RWPE1 (cell line): ENCODE measurements around the gene PARP1.

Experiments
- CTCF ChIA-PET: fragments of 350-600 bp; sonication (Branson Sonifier 250); formaldehyde crosslinking; extraction: SDS; loops from one replicate; lab custom pipeline; 2021; lab: Yijun Ruan, JAX
- POLR2A ChIA-PET: fragments of 400-600 bp; formaldehyde crosslinking; extraction: SDS; loops from one replicate; lab custom pipeline; 2020; ENCODE audit warnings: antibody characterized with exemption; ENCODE audit not compliant: low non-redundant PET; lab: Yijun Ruan, JAX
- DNase-seq: peaks from one replicate; pipeline ENCODE4 v3.0.0; 2012; ENCODE audit warnings: low spot score
- H3K27ac ChIP-seq: fragments of 450-650 bp; 2 replicates; pipeline ENCODE4 v1.5.1; 2017
- TF ChIP-seq, protein P1 (sequence below): fragments of 450-650 bp; conservative IDR thresholded peaks from 2 replicates; pipeline ENCODE4 v1.5.1; 2017; ENCODE audit warnings: low read depth, mild to moderate bottlenecking

PARP1 gene

DNA sequence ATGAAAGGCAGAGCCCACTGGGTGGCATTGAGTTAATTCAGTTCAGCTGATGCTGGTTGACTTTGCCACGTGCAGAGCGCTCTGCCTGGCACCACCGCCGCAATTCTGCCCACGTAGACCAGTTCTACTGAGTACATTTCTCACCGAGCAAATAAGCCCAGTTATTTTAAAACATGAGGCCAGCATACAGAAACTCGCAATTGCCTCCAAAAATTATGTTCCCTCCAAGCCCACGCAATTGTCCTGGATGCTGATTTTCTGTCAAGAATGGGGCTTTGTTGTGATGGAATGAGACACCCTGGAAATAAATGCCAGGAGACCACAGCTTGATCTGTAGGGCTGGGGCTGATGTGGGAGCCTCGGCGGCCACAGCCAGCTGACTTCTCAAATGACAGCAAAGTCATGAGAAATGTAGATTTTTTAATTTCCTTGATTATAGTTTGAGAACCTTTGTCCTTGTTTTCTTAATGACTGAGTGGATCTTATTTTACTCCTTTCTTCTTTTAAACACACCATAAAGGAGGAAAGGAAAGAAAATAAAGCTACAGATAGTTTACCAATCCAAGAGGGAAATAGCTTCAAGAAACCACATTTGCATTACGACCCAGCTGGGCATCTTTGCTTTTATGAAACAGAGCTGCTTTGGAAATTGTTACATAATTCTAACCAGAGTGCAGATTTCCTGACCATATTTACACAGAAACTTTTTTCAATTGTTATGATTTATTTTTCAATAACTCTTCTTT, 11.6 kb upstream of the PARP1 start:
- TF ChIP-seq, protein P1, sequence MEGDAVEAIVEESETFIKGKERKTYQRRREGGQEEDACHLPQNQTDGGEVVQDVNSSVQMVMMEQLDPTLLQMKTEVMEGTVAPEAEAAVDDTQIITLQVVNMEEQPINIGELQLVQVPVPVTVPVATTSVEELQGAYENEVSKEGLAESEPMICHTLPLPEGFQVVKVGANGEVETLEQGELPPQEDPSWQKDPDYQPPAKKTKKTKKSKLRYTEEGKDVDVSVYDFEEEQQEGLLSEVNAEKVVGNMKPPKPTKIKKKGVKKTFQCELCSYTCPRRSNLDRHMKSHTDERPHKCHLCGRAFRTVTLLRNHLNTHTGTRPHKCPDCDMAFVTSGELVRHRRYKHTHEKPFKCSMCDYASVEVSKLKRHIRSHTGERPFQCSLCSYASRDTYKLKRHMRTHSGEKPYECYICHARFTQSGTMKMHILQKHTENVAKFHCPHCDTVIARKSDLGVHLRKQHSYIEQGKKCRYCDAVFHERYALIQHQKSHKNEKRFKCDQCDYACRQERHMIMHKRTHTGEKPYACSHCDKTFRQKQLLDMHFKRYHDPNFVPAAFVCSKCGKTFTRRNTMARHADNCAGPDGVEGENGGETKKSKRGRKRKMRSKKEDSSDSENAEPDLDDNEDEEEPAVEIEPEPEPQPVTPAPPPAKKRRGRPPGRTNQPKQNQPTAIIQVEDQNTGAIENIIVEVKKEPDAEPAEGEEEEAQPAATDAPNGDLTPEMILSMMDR = no peak
- no peak overlapping the region for H3K27ac ChIP-seq
- CTCF ChIA-PET = interaction anchor here (0.7 to 1.3 kb wide), 2 partner anchors 12 to 588 kb away, joined by 3 to 4 read pairs; partner anchors contain the start of gene PARP1
- DNase-seq = no peak
- POLR2A ChIA-PET = interaction anchor here (2.0 kb wide), 1 partner anchor 11 kb away, joined by 7 read pairs; the partner anchor contains the start of gene PARP1

DNA sequence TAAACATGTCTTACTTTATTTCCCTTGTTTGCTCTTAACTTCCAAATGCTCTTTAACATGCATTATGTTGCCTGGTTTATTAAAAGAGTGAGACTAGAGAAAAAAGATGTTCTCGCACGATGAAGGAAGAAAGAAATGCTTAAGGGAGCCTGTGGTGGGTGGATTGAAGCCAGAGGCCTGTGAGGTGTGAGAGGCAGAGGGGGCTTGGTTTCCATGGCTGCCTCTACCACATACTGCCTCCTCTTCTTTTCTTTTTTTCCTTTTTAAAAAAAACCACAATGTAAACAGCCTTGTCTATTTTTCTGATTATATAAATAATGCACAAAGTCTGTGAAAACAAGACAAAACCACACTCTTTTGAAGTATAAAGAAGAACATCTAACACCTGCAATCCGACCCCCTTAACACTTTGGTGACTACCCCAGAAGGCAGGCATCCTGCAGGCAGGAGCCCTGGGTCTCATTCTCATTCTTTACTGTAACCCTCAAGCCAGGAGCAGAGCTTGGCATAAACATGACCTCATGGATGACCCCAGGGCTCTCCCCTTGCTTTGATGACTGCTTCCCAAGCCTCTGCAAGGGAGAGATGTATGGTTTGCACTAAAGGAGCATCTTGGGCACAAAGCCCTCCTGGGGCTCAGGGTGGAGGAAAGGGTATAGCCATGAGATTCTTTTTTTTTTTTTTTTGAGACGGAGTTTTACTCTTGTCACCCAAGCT, 10.1 kb upstream of the PARP1 start:
- ChIA-PET POLR2A (no interaction called here), CTCF (no interaction called here)
- no peak overlapping the region for H3K27ac ChIP-seq
- TF ChIP-seq, protein P1 = no peak
- DNase-seq = no peak

DNA sequence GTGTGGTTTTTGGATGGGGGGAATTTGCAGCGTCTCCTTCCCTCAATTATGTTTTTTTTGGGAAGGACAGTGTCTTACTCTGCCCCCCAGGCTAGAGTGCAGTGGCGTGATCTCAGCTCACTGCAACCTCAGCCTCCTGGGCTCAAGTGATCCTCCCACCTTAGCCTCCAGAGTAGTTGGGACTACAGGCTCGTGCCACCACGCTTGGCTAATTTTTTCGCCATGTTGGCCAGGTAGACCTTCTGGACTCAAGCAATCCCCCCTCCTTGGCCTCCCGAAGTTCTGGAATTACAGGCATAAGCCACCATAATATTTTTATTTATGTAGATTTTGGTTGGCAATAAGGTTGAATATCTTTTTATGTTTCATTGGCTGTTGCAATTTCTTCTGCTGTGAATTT, 9.5 kb upstream of the PARP1 start:
- ChIA-PET POLR2A (no interaction called here), CTCF (interaction anchor here (0.6 kb wide), 1 partner anchor 26 kb away, joined by 3 read pairs; no protein-coding TSS in a partner anchor)
- DNase-seq = no peak
- no peak overlapping the region for H3K27ac ChIP-seq
- TF ChIP-seq, protein P1 = no peak

DNA sequence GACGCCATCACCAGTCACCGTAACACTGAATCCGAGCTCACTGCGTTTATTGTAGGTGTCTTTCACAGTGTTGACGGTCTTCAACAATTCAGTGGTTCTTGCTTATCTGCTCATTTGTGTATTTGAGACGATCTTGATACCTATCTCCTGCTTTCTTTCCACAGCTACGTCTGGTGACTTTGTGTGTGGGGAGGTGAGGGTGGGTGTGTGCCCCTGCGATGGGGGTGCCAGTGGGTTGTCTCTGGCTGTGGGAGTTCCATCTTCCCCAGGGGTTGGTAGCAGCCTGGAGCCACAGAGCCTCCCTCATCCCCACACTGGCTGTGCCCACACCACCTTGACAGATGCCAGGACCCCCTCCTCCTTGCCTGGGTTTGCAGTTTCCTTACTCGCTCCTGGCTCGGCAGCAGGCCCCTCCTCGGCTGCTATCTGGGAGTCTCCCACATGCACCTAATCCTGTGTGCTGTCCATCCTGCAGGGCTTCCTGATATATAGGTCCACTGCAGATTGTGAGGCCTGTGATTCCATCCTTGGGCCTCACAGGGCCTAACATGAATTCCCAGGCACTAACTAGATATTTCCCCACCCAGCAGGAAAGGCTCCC, 6.3 kb upstream of the PARP1 start:
- DNase-seq = no peak
- ChIA-PET POLR2A (no interaction called here), CTCF (interaction anchor here (0.6 kb wide), 1 partner anchor 1556 kb away, joined by 3 read pairs; no protein-coding TSS in a partner anchor)
- H3K27ac ChIP-seq = no peak overlapping the region
- TF ChIP-seq, protein P1 = no peak

DNA sequence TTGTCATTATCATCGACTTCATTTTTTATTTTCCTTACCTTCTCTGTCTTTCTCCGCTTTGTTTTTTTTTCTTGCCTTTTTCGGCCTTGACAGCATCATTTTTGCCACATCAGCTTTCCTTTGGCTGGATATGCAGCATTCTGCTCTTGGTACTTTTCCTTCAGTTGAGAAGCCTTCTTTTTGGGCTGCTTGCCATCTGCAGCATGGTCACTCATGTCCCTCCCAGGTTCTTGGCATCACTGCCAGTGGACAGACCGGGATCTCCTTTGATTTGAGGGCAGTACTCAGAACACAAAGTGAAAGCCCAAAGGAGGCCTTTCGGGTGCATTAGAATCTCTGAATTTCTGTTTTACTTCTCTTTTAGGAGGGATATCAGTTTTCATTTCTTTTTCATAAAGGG, 3.7 kb upstream of the PARP1 start:
- DNase-seq = no peak
- TF ChIP-seq, protein P1 = no peak
- ChIA-PET POLR2A (no interaction called here), CTCF (no interaction called here)
- no peak overlapping the region for H3K27ac ChIP-seq

DNA sequence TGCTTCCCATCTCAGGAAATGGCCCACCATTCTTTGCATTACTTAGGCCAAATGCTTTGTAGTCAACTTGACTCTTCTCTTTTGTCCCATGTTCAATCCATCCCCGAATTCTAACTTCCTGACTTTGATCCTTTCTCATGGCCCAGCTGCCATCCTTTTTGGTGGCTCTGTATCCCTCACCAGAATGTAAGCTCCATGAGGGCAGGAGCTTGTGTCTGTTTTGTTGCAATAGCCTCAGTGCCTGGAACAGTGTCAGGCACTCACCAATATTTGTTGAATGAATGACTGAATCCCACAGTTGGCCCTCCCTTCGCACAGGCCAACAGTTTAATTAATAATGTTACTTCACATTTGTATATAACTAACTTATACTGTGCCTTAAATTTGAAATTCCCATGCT, 3.1 kb upstream of the PARP1 start:
- DNase-seq = no peak
- ChIA-PET CTCF (no interaction called here), POLR2A (no interaction called here)
- H3K27ac ChIP-seq = no peak overlapping the region
- TF ChIP-seq, protein P1 = no peak
